HG03460 (cell line): ENCODE measurements around the gene DNAI4.
"Not testable (repeated sequence)": the region's sequence is repeated elsewhere in the genome, so short reads cannot be mapped to it uniquely, and the experiment has no call there.

Source experiments
- ATAC-seq: cut with Tn5 transposase; IDR thresholded peaks from one replicate; pipeline ENCODE4 v1.9.1; 2021; ENCODE audit not compliant: unreplicated experiment

DNAI4 gene

DNA sequence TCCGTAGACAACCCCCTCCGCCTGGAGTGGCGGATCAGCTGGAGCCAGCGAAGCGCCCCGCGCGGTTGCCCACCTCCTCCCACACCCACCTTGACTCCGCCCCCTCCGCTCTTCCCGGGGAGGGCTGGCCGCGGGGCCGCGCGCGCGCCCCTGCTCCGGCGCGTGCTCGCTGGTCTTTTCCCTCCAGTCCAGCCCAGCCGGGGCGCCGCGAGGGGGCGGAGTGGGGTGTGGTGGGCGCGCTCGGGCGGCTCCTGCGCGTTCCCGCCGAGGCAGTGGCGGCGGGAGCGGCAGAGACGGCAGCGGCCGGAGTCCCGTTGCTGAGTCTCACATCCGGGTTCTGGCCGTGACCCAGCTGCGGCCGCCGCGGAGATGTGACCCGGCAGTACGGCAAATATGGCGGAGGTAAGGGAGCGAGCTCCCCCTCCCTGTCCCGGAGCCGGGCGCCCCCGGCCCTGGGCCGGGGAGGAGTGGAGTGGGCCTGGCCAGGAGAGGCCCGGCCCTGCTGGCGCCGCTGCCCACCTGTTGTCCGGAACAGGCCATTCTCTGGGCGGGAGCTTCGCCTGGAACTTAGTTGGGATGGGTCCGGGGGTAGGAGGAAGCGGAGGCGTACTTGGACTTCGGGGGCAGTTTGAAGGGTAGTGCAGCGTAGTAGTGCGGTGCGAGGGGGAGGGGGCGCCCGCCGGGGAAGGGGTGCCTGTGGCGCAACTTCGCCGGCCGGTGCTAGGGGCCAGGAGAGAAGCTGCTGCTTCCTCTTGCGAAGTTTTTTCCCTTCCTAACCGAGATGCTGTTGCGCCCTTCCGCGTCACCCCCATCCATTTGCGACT lies 5.6 kb upstream of the DNAI4 start:
- ATAC-seq = peak; percentile 71

- no peak for ATAC-seq
These were observed 5.0 kb upstream of the DNAI4 start for GRCh38 chr1:66929691-66929998.

- ATAC-seq = no peak
These were observed 4.6 kb upstream of the DNAI4 start for GRCh38 chr1:66929146-66929688.

DNA sequence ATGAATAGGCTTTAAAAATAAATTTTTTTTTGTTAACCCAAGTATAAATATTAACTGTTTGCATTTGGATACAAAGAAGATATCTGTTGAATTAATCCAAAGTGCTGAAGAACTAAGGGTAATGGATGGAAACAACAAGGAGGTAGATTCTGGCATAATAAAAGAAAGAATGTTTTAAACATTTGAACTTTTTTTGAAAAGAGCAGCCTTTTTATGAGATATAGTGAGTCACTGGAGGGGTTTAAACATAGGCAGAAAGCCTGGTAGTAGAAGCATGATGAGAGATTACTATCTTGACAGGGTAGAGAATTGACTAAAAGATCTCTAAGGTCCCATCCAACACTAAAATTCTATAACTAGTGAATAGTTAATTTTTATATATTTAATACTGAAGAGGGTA lies 2.9 kb upstream of the DNAI4 start:
- ATAC-seq = no peak

GRCh38 chr1:66925944-66926343 lies 1.3 kb upstream of the DNAI4 start:
- ATAC-seq = no peak

DNA sequence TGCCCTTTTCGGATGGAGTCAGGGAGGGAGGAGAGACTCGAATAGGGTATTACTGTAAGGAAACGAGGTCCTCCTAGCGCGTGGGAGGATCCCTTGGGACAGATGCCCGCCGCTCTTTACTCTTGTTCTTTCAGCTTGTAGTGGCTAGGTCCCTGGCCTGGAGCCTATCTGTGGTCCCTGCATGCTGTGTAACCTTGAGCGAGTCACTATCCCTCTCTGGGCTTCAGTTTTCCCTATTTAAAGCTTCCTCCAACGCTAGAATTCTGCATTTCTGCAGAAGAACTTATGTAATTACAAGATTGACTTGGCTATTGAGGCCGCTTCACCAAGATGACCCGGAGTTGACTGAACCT lies 878 bp upstream of the DNAI4 start:
- ATAC-seq = no peak

DNA sequence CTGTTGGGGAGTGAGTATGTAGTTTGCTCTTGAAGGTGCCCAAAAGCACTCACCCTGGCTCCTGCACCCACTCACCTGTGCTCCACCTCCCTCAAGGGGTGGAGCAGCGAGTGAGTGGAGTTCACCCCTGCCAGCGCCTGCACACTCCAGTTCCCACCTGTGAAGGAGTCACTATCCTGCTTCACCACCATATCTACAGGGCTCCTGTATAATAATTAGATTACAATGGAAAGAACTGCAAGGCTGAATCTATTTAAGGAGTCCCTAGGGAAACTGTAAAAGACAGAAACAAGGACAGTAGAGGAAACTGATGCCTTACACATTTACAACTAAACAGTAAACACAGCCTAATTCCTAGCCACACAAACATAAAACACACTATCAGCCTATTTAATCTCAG lies 4.1 kb downstream of the DNAI4 start:
- no peak for ATAC-seq

DNA sequence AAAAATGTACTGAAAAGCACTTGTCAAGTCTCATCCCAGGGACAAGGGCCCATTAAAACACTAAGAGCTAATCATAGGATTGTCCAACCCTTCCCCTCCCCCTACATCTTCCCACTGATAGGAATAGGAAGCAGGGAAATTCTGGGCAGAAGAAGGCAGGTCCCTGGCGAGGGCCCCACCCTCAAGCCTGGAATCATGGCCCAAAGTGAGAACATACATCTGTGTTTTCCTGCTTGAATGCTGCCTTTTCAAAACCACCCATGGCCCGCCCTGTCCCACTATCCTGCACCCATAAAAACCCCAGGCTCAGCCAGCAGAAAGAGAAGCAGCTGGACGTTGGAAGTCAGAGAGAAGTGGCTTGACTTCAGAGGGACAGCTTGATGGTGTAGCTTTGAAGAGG lies 4.8 kb downstream of the DNAI4 start:
- no peak for ATAC-seq

- no peak for ATAC-seq
These were observed 5.6 kb downstream of the DNAI4 start for GRCh38 chr1:66919063-66919462.

- ATAC-seq = no peak
These were observed 7.2 kb downstream of the DNAI4 start for GRCh38 chr1:66917476-66917875.

DNA sequence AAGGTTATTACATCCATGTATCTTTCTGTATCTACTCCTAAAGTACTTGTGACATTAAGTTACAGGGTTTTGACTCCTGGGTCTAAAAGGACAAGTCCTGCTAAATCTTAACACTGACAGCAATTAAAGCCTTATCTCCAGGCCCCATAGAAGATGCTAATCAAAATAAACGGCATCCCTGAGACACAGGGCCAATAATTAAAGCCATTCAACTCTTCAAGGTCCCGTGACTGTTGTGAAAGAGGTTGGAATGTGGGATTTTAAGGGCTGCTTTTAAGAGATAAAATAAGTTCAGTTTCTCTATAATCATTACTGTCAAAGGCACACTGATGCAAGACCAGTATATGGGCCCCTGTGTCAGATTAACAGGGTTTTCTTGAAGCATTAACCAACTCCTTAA lies 8.3 kb downstream of the DNAI4 start:
- ATAC-seq = no peak

- not testable (repeated sequence) for ATAC-seq
These were observed 9.5 kb downstream of the DNAI4 start for GRCh38 chr1:66915203-66915602.

GRCh38 chr1:66893712-66894111 lies 30.9 kb downstream of the DNAI4 start:
- no peak for ATAC-seq

DNA sequence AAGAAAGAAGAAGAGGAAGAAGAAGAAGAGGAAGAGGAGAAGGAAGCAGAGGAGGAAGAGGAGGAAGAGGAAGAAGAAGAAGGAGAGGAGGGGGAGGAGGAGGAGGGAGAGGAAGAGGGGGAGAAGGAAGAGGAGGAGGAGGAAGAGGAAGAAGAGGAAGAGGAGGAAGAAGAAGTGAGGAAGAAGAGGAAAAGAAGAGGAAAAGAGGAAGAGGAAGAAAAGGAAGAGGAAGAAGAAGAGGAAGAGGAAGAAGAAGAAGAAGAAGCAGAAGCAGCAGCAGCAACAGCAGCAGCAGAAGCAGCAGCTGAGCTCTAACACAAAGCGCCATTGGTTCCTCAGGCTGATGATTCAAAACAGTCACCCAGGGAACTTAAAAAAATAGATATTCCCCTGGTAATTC lies 34.0 kb downstream of the DNAI4 start:
- no peak for ATAC-seq

GRCh38 chr1:66889030-66889429 lies 35.6 kb downstream of the DNAI4 start:
- no peak for ATAC-seq

DNA sequence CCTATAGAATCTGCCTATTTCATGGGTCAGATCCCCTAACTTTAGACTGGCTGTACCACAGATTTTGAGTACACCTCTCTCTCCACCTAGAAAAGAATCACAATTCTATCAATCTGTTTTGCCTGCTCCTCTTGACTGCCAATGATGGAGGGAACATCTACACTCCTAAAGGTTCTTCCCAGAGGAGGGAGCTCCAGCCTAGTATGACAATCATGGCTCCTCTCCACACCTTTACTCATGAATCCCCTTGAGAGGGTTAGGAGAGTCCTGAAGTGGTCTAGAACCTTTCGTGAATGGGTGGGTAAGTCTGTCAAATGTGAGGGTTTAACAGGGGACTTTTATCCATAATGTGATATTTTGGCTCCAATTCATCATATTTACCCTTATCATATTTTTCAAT lies 48.0 kb downstream of the DNAI4 start:
- no peak for ATAC-seq

GRCh38 chr1:66873111-66873510 lies 51.5 kb downstream of the DNAI4 start:
- ATAC-seq = no peak

GRCh38 chr1:66872024-66872423 lies 52.6 kb downstream of the DNAI4 start:
- ATAC-seq = not testable (repeated sequence)

DNA sequence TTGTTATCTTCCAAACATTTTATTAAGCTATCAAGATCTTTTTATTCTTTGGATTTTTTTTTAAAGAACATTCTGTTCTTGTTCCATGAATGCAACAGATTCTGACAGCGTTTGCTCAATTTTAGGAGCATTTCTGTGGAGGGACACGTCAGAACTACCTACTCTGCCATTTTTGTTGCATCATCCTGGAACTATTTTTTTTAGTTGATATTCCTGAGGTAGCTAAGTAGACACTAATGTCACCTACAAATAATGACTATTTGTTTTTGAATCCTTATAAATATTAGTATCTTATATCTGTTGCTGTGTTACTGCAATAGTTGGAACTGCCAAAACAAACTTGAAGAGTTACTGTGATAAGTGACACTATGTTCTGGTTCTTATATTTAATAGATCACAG lies 57.2 kb downstream of the DNAI4 start:
- no peak for ATAC-seq

DNA sequence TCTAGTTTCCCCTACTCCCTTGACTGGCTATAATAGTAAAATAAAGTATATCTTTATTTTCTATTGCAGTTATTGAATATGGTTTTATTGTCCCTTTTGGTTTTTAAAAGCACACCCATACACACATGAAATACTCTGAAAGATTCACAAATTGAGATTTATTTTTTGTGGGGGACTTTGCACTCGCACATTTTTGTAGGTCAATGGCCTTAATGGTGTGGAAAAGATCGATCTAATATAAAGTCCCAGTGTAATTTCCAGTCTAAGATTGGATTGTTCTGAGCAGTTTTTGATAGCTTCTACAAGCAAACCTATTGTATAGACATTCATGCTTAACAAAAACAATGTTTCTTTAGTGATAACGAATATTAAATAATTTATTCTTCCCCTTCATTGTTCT lies 64.1 kb downstream of the DNAI4 start:
- ATAC-seq = no peak

GRCh38 chr1:66853379-66853778 lies 71.3 kb downstream of the DNAI4 start:
- ATAC-seq = no peak

- no peak for ATAC-seq
These were observed 71.8 kb downstream of the DNAI4 start for GRCh38 chr1:66852870-66853269.

DNA sequence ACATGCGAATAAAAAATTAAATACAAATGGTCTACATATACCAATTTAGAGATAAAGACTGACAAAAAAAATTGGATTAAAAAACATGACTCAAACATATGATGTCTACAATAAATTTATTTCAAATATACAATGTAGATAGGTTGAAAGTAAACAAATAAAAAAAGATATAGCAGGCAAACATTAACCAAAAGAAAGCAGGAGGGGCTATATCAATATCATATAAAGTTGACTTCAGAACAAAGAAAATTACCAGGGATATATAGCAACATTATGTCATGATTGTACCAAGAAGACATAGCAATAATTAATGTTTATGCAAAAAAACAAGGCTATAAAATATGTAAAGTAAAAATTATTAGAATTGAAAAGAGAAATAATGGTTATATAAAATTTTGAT lies 73.7 kb downstream of the DNAI4 start:
- no peak for ATAC-seq
